Measurements from ENCODE around the gene TEX51. TPM values are rescaled to one million over a fixed set of nuclear protein-coding genes. Genes with fewer than 3 reads are reported as not detected.

TEX51 gene
- polyA plus RNA-seq, 1 experiment: not detected

DNA sequence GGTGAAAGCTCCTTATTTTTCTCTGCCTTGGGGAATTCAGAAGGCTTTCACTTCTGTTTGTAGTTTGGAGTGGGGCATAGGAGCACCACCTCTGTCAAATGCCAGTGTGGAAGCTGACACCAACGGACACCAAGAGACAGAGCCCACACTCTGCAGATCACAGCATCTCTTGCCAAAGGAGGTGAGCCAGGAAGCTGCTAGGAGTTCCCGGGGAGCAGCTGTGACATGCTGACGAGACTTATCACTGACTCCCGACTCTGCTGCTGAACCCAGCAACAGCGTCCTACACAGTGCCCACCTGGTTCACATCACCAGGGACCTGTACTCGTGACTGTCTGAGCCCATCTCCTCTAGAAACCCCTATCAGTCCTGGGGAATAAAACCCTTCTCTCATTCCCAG lies 8.1 kb downstream of the TEX51 start:
- no peak for DNase-seq (ENCODE audit: low read depth)
- no peak for TF ChIP-seq CTCF (IDR thresholded peaks at IDR 0.05; ENCODE audit: insufficient read depth, low read depth, low read length)
- H3K27me3 ChIP-seq (ENCODE audit: control insufficient read depth, insufficient read depth, low read length): no peaks in the 10 kb centered on the region
- no peak overlapping the region for H3K4me3 ChIP-seq (ENCODE audit: low read depth, low read length)
- ChIA-PET POLR2A (no interaction called here), CTCF (no interaction called here)
- H3K36me3 ChIP-seq (ENCODE audit: control insufficient read depth, insufficient read depth, low read length): no peaks in the 10 kb centered on the region

DNA sequence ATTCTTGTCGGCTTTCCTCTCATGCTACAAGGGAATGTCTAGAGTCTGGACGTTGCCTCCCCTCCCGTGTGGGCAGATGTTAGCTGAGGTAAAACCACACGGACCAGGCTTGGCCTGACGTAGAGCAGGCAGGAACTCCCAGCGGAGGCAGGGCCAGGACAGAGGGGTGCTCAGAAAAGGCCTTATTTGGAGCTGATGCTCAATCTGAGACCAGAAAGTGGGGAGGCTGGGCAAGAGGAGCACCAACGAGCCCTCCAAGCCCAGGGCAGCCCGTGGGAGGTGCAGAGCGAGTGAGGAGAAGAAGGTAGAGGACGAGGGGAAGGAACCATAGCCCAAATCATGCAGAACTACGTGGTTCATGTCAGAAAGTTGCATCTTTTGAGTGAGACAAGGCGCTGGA lies 9.0 kb downstream of the TEX51 start:
- no peak for TF ChIP-seq CTCF (IDR thresholded peaks at IDR 0.05; ENCODE audit: insufficient read depth, low read depth, low read length)
- H3K4me3 ChIP-seq (ENCODE audit: low read depth, low read length): no peak overlapping the region
- no peaks in the 10 kb centered on the region for H3K27me3 ChIP-seq (ENCODE audit: control insufficient read depth, insufficient read depth, low read length)
- H3K36me3 ChIP-seq (ENCODE audit: control insufficient read depth, insufficient read depth, low read length): no peaks in the 10 kb centered on the region
- no peak for DNase-seq (ENCODE audit: low read depth)
- ChIA-PET POLR2A (no interaction called here), CTCF (no interaction called here)

GRCh38 chr2:126908721-126909177 lies 10.1 kb downstream of the TEX51 start:
- DNase-seq (ENCODE audit: low read depth): no peak
- Histone ChIP-seq H3K4me3 (ENCODE audit: low read depth, low read length) (no peak overlapping the region), H3K27me3 (ENCODE audit: control insufficient read depth, insufficient read depth, low read length) (no peaks in the 10 kb centered on the region), H3K36me3 (ENCODE audit: control insufficient read depth, insufficient read depth, low read length) (no peaks in the 10 kb centered on the region)
- CTCF ChIA-PET: no interaction called here
- POLR2A ChIA-PET: no interaction called here
- no peak for TF ChIP-seq CTCF (IDR thresholded peaks at IDR 0.05; ENCODE audit: insufficient read depth, low read depth, low read length)

GRCh38 chr2:126909366-126909765 lies 10.7 kb downstream of the TEX51 start:
- Histone ChIP-seq H3K36me3 (ENCODE audit: control insufficient read depth, insufficient read depth, low read length) (no peaks in the 10 kb centered on the region), H3K4me3 (ENCODE audit: low read depth, low read length) (no peak overlapping the region), H3K27me3 (ENCODE audit: control insufficient read depth, insufficient read depth, low read length) (no peaks in the 10 kb centered on the region)
- ChIA-PET POLR2A (no interaction called here), CTCF (no interaction called here)
- no peak for TF ChIP-seq CTCF (IDR thresholded peaks at IDR 0.05; ENCODE audit: insufficient read depth, low read depth, low read length)
- no peak for DNase-seq (ENCODE audit: low read depth)

DNA sequence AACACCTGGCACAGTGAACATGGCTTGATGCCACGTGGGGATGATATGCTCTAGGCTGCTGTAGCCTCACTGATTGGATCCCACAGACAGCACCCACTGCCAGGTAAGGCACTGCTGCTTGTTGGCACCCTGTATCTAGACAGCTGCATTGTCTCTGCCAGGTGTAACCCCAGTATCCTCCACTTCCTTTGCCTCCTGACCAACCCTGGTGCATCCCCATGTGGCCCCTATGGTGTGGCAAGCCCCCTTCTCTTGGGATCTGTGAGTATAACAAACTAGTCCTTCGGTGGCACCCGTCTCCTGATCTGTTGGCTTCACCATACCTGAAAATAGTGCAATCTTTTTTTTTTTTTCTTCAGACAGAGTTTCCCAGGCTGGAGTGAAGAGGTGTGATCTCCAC lies 11.1 kb downstream of the TEX51 start:
- ChIA-PET CTCF (no interaction called here), POLR2A (no interaction called here)
- DNase-seq (ENCODE audit: low read depth): no peak
- no peak for TF ChIP-seq CTCF (IDR thresholded peaks at IDR 0.05; ENCODE audit: insufficient read depth, low read depth, low read length)
- H3K4me3 ChIP-seq (ENCODE audit: low read depth, low read length): no peak overlapping the region
- H3K36me3 ChIP-seq (ENCODE audit: control insufficient read depth, insufficient read depth, low read length): no peaks in the 10 kb centered on the region
- no peaks in the 10 kb centered on the region for H3K27me3 ChIP-seq (ENCODE audit: control insufficient read depth, insufficient read depth, low read length)

Data from BJ (cell line).